Activated CD8-positive, alpha-beta T cell treated with anti-CD3 and anti-CD28 coated beads for 36 hours (primary cell): ENCODE data around the gene FBRSL1. TPM values are rescaled to one million over a fixed set of nuclear protein-coding genes. Genes with fewer than 3 reads are reported as not detected.

Source experiments
- ATAC-seq: fragments of 200-7000 bp; cut with Tn5 transposase; one replicate; pipeline ENCODE4 v1.10.0; 2021; ENCODE audit warnings: mild to moderate bottlenecking, moderate library complexity
- CTCF ChIA-PET: fragments of 350-600 bp; sonication (Branson Sonifier 250); formaldehyde crosslinking; loops from one replicate; lab custom pipeline; 2021; ENCODE audit warnings: antibody characterized with exemption; lab: Charles Lee
- POLR2A ChIA-PET: fragments of 350-600 bp; sonication (Branson Sonifier 250); formaldehyde crosslinking; loops from one replicate; lab custom pipeline; 2021; ENCODE audit warnings: antibody characterized with exemption; lab: Charles Lee
- DNase-seq: peaks from one replicate; pipeline ENCODE4 v3.0.0-alpha.2; 2020
- H3K27ac Mint-ChIP-seq: one replicate; pipeline ENCODE4 v1.8.0; 2021; ENCODE audit warnings: mild to moderate bottlenecking, mixed read lengths
- H3K27me3 Mint-ChIP-seq: one replicate; pipeline ENCODE4 v1.8.0; 2021; ENCODE audit warnings: mixed read lengths
- H3K36me3 Mint-ChIP-seq: one replicate; pipeline ENCODE4 v1.8.0; 2021; ENCODE audit warnings: low read depth, mixed read lengths
- H3K4me1 Mint-ChIP-seq: one replicate; pipeline ENCODE4 v1.8.0; 2021; ENCODE audit warnings: low read depth, mixed read lengths
- H3K4me3 Mint-ChIP-seq: one replicate; pipeline ENCODE4 v1.8.0; 2021; ENCODE audit warnings: mild to moderate bottlenecking, moderate library complexity, mixed read lengths
- H3K9me3 Mint-ChIP-seq: one replicate; pipeline ENCODE4 v1.8.0; 2021; ENCODE audit warnings: mixed read lengths
- intact Hi-C: fragments of 100-400 bp; cut with micrococcal nuclease; formaldehyde crosslinking; loops from one replicate; pipeline ENCODE4 v1.10.0; 2022
- total RNA-seq, 2 experiments: library from RNA; stranded (reverse); gene quantifications; one replicate each; pipeline ENCODE4 v1.2.3, GENCODE V29; 2021
- TF ChIP-seq, protein P1 (sequence below): fragments of 200-600 bp; IDR thresholded peaks from one replicate; pipeline ENCODE4 v1.8.0; 2022; ENCODE audit warnings: antibody characterized with exemption, mild to moderate bottlenecking

Gene FBRSL1
- total RNA-seq, 2 experiments from 2014 or later = 41.4 to 48.1 TPM

DNA sequence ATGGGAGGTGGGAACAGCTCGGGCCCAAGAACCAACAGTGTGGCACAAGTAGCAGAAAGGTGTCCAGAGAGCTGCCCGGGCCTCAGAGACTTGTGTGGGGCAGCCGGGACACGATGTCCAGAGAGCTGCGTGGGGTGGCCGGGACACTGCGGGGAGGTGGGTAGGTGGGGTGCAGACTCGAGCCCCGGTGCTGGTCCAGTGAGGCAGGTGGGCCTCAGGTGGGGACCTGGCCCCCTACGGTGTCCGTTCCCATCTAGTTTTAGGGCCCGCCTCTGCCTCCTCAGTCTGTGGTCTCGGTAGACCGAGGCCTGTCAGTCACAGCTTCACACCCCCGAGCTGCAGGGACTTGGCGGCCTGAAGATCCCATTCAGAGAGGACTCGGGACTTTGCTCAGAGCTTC is 6.3 kb upstream of the FBRSL1 start:
- Mint-ChIP-seq H3K27ac (no peak overlapping the region), H3K4me1 (peaks cover 26% of the 10 kb centered on the region), H3K4me3 (no peak overlapping the region), H3K9me3 (no peaks in the 10 kb centered on the region), H3K27me3 (no peaks in the 10 kb centered on the region), H3K36me3 (no peaks in the 10 kb centered on the region)
- TF ChIP-seq, protein P1, sequence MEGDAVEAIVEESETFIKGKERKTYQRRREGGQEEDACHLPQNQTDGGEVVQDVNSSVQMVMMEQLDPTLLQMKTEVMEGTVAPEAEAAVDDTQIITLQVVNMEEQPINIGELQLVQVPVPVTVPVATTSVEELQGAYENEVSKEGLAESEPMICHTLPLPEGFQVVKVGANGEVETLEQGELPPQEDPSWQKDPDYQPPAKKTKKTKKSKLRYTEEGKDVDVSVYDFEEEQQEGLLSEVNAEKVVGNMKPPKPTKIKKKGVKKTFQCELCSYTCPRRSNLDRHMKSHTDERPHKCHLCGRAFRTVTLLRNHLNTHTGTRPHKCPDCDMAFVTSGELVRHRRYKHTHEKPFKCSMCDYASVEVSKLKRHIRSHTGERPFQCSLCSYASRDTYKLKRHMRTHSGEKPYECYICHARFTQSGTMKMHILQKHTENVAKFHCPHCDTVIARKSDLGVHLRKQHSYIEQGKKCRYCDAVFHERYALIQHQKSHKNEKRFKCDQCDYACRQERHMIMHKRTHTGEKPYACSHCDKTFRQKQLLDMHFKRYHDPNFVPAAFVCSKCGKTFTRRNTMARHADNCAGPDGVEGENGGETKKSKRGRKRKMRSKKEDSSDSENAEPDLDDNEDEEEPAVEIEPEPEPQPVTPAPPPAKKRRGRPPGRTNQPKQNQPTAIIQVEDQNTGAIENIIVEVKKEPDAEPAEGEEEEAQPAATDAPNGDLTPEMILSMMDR = no peak
- intact Hi-C loops = no loop called here
- ChIA-PET CTCF (no interaction called here), POLR2A (no interaction called here)
- DNase-seq = no peak
- ATAC-seq = no peak

DNA sequence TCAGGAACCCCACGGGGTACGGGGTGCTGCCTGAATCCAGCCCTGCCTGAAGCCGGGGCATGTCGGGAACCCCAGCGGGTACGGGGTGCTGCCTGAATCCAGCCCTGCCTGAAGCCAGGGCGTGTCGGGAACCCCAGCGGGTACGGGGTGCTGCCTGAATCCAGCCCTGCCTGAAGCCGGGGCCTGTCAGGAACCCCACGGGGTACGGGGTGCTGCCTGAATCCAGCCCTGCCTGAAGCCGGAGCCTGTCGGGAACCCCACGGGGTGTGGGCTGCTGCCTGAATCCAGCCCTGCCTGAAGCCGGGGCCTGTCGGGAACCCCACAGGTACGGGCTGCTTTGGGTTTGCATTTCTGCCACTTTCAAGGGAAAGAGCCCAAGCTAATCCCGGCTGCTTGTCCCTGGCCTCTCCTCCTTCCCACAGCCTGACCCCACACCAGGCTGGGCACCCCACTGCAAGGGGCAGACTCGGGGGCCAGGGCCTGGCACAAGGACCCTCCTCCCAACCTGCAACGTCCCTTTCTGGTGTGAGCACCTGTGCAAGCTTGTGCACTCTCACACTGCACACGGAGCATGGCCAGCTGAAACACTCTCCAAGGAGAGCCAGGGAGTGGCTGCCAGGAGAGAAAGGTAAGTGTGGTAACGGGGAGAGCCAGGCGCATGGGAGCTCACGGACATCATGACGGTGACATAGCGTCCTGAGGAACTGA is 5.6 kb upstream of the FBRSL1 start:
- no peak overlapping the region for H3K27ac Mint-ChIP-seq
- intact Hi-C loops = no loop called here
- no peaks in the 10 kb centered on the region for H3K36me3 Mint-ChIP-seq
- H3K4me3 Mint-ChIP-seq = no peak overlapping the region
- POLR2A ChIA-PET = interaction anchor here (1.2 kb wide), 1 partner anchor 9 kb away, joined by 3 read pairs; no protein-coding TSS in a partner anchor
- peaks cover 31% of the 10 kb centered on the region for H3K4me1 Mint-ChIP-seq
- ATAC-seq = no peak
- no peak for DNase-seq
- TF ChIP-seq, protein P1 = no peak
- H3K27me3 Mint-ChIP-seq = no peaks in the 10 kb centered on the region
- H3K9me3 Mint-ChIP-seq = no peaks in the 10 kb centered on the region
- CTCF ChIA-PET = no interaction called here

DNA sequence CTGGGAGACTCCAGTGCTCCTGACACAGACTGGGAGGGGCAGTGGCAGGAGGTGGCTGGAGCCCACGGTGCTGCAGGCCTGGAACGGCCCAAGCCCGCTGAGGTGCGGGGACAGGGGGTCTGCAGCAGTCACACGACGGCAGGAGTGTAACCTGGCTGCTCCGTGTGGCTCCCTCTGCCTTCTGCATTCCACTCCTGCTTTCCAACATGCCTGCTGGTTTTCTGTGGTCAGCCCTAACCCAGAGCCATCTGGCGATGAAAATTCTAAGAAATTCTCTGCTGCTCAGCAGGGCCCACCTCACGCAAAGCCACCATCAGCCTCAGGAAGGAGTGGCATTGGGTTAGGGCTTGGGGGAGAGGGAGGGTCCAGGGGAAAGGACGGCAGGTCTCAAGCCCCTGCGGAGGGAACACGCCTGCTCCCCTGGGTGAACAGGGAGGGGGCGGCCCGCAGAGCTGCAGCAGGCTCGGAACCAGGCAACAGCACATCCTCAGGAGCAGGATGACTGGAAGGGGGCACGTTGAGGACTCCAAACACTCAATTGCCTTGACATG is 5.0 kb upstream of the FBRSL1 start:
- DNase-seq = no peak
- Mint-ChIP-seq H3K9me3 (no peaks in the 10 kb centered on the region), H3K4me1 (peaks cover 31% of the 10 kb centered on the region), H3K27me3 (no peaks in the 10 kb centered on the region), H3K27ac (no peak overlapping the region), H3K4me3 (no peak overlapping the region), H3K36me3 (no peaks in the 10 kb centered on the region)
- ATAC-seq = no peak
- CTCF ChIA-PET = no interaction called here
- TF ChIP-seq, protein P1 = no peak
- intact Hi-C loops = no loop called here
- POLR2A ChIA-PET = interaction anchor here (1.2 kb wide), 1 partner anchor 10 kb away, joined by 3 read pairs; no protein-coding TSS in a partner anchor

DNA sequence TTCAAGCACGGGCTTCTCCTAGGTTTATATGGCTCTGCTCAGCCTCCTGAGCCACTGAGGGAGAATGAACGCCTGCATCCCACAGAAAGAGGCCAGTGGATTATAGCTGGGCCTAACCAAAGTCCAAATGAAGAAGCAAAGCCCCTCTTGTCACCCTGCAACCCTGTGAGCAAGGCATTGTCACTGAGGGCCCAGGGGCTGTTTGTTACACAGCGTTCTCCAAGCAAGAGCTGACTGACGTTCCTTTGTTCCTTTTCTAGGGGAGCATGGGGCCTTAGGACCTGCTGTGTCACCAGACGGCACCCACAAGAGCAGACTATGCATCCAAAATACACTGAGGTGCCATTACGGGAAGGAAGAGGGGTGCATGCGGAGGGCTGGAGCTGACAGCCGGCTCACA is 4.3 kb upstream of the FBRSL1 start:
- Mint-ChIP-seq H3K4me1 (peaks cover 31% of the 10 kb centered on the region), H3K4me3 (no peak overlapping the region), H3K27me3 (no peaks in the 10 kb centered on the region), H3K36me3 (no peaks in the 10 kb centered on the region), H3K9me3 (no peaks in the 10 kb centered on the region), H3K27ac (no peak overlapping the region)
- DNase-seq (no peak), ATAC-seq (no peak)
- ChIA-PET POLR2A (interaction anchor here (1.1 kb wide), 1 partner anchor 20 kb away, joined by 3 read pairs; no protein-coding TSS in a partner anchor), CTCF (interaction anchor here (1.4 kb wide), 1 partner anchor 23 kb away, joined by 4 read pairs; no protein-coding TSS in a partner anchor)
- intact Hi-C loops = no loop called here
- TF ChIP-seq, protein P1 = no peak

DNA sequence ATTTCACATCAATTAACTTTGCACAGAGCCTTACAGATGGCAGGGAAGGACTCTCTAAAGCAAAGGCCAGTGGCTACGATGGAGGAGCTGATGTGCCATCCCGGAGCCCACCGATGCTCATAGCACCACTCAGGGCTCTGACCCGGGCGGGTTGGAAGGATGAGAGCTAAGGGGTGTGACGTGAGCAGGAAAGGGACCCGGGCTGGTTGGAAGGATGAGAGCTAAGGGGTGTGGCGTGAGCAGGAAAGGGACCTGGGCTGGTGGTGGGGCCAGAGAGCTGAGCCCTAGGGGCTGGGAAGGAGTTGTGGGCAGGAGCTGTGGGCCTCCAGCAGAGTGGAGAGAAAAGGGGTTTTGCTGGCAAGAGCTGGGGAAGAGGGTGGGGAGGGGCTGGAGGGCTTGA is 3.8 kb upstream of the FBRSL1 start:
- Mint-ChIP-seq H3K4me1 (peaks cover 31% of the 10 kb centered on the region), H3K4me3 (no peak overlapping the region), H3K27ac (peak overlapping the region; percentile 27), H3K9me3 (no peaks in the 10 kb centered on the region), H3K27me3 (no peaks in the 10 kb centered on the region), H3K36me3 (peaks cover 2% of the 10 kb centered on the region)
- CTCF ChIA-PET = interaction anchor here (0.6 to 1.4 kb wide), 4 partner anchors 9 to 75 kb away, joined by 3 to 5 read pairs (median 4); no protein-coding TSS in a partner anchor
- TF ChIP-seq, protein P1 = no peak
- ATAC-seq (no peak), DNase-seq (no peak)
- intact Hi-C loops = no loop called here
- POLR2A ChIA-PET = interaction anchor here (1.1 kb wide), 1 partner anchor 19 kb away, joined by 3 read pairs; no protein-coding TSS in a partner anchor
